ENCODE measurements around the gene AFF3.

AFF3 gene

GRCh38 chr2:100046961-100047947 lies 95.1 kb downstream of the AFF3 start:
- no peak for DNase-seq
- no peak overlapping the region for H3K4me3 ChIP-seq (ENCODE audit: insufficient read depth, low read depth, low read length, poor library complexity, severe bottlenecking)
- no peaks in the 10 kb centered on the region for H3K4me1 ChIP-seq (ENCODE audit: control insufficient read depth, insufficient read depth, low read length, poor library complexity, severe bottlenecking)
- H3K27me3 ChIP-seq (replicated peaks; ENCODE audit: control insufficient read depth, insufficient read depth, low read length, poor library complexity, severe bottlenecking), result no peaks in the 10 kb centered on the region
- H3K27ac ChIP-seq (ENCODE audit: insufficient read depth, low read length, poor library complexity, severe bottlenecking), result no peak overlapping the region
- no peaks in the 10 kb centered on the region for H3K36me3 ChIP-seq (ENCODE audit: control insufficient read depth, insufficient read depth, low read length)
- no peaks in the 10 kb centered on the region for H3K9me3 ChIP-seq (ENCODE audit: control insufficient read depth, low read length)

- Histone ChIP-seq H3K4me1 (ENCODE audit: control insufficient read depth, insufficient read depth, low read length, poor library complexity, severe bottlenecking) (no peaks in the 10 kb centered on the region), H3K27me3 (replicated peaks; ENCODE audit: control insufficient read depth, insufficient read depth, low read length, poor library complexity, severe bottlenecking) (no peaks in the 10 kb centered on the region), H3K9me3 (ENCODE audit: control insufficient read depth, low read length) (no peaks in the 10 kb centered on the region), H3K4me3 (ENCODE audit: insufficient read depth, low read depth, low read length, poor library complexity, severe bottlenecking) (no peak overlapping the region), H3K27ac (ENCODE audit: insufficient read depth, low read length, poor library complexity, severe bottlenecking) (no peak overlapping the region), H3K36me3 (ENCODE audit: control insufficient read depth, insufficient read depth, low read length) (no peaks in the 10 kb centered on the region)
- DNase-seq, result no peak
These were observed 97.4 kb downstream of the AFF3 start for GRCh38 chr2:100045000-100045399.

- H3K27ac ChIP-seq (ENCODE audit: insufficient read depth, low read length, poor library complexity, severe bottlenecking), result no peak overlapping the region
- H3K4me3 ChIP-seq (ENCODE audit: insufficient read depth, low read depth, low read length, poor library complexity, severe bottlenecking), result no peak overlapping the region
- H3K9me3 ChIP-seq (ENCODE audit: control insufficient read depth, low read length), result no peaks in the 10 kb centered on the region
- no peaks in the 10 kb centered on the region for H3K36me3 ChIP-seq (ENCODE audit: control insufficient read depth, insufficient read depth, low read length)
- DNase-seq, result no peak
- H3K27me3 ChIP-seq (replicated peaks; ENCODE audit: control insufficient read depth, insufficient read depth, low read length, poor library complexity, severe bottlenecking), result no peaks in the 10 kb centered on the region
- H3K4me1 ChIP-seq (ENCODE audit: control insufficient read depth, insufficient read depth, low read length, poor library complexity, severe bottlenecking), result no peaks in the 10 kb centered on the region
These were observed 98.5 kb downstream of the AFF3 start for GRCh38 chr2:100043891-100044255.

DNA sequence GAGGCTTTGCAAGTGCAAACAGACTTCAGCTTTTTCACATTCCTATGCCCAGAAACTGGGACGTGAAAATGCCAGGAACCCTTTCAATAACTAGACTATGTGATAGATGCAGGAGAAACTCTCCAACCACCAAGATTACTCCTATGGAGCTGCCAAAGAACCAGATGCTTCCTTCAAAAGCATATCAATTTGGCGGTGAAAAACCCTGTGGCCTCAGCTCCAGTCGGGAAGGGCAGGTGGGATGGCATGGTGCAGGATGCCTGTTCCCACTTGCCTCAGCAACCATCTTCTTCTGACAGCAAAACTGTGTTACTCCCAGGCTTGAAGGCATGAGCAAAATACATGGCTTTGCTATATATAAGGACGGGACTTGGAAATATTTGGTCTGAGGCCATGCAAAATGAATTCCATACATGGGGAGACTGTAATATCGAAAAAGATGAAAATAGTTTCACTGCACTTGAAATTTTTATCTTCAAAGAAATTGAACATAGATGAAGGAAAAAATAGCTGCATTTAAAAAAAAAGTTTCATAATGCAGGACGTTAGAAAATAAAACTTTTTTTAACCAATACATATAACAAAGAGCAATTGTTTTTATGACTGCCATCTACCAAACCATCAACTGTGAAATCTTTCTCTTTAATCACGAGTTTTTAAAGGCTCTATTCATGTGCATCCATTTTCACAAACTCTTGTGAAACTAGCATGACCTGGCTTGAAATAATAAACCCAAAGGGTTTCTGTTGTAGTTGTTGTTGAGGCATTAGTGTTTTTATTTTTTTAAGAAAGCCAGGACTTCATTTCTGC lies 99.1 kb downstream of the AFF3 start:
- DNase-seq, result no peak
- no peaks in the 10 kb centered on the region for H3K4me1 ChIP-seq (ENCODE audit: control insufficient read depth, insufficient read depth, low read length, poor library complexity, severe bottlenecking)
- no peaks in the 10 kb centered on the region for H3K27me3 ChIP-seq (replicated peaks; ENCODE audit: control insufficient read depth, insufficient read depth, low read length, poor library complexity, severe bottlenecking)
- no peak overlapping the region for H3K27ac ChIP-seq (ENCODE audit: insufficient read depth, low read length, poor library complexity, severe bottlenecking)
- no peaks in the 10 kb centered on the region for H3K36me3 ChIP-seq (ENCODE audit: control insufficient read depth, insufficient read depth, low read length)
- no peak overlapping the region for H3K4me3 ChIP-seq (ENCODE audit: insufficient read depth, low read depth, low read length, poor library complexity, severe bottlenecking)
- H3K9me3 ChIP-seq (ENCODE audit: control insufficient read depth, low read length), result no peaks in the 10 kb centered on the region

DNA sequence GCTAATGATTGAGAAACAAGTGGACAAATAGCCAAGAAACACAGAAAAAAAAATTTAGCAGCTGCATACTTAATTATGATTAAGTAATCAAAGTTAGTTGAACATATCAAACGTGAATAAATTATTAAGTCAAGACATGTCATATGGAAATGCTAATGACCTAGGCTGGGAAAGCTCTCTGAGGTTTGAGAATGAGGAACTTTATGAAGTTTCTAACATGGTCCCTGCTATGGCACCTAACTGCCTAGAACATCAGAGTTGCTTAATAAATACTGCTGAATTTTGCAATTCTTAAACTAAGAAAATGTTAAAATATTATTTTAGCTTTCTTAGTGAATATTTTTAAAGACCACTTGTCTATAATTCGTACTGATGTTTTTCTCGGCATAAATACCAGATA lies 99.8 kb downstream of the AFF3 start:
- no peaks in the 10 kb centered on the region for H3K27me3 ChIP-seq (replicated peaks; ENCODE audit: control insufficient read depth, insufficient read depth, low read length, poor library complexity, severe bottlenecking)
- DNase-seq, result no peak
- H3K4me3 ChIP-seq (ENCODE audit: insufficient read depth, low read depth, low read length, poor library complexity, severe bottlenecking), result no peak overlapping the region

DNA sequence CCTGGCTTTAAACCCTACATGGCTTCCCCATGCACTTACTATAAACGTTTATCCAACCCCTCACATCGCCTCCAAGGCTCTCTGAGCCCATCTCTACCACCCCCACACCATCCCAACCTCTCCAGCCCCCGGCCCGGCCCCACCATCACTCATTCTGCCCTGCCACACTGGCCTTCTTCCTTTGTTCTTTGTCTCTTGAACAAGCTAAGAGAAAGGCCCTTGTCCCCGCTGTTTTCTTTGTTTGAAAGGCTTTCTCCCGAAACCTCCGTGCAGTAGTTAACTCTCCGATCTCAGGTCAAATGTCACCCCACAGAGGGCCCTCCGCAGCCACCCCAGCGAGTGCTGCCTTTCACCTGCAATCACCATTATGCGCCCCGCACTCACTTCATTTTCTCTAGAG lies 100.4 kb downstream of the AFF3 start:
- Histone ChIP-seq H3K27me3 (replicated peaks; ENCODE audit: control insufficient read depth, insufficient read depth, low read length, poor library complexity, severe bottlenecking) (no peaks in the 10 kb centered on the region), H3K36me3 (ENCODE audit: control insufficient read depth, insufficient read depth, low read length) (no peaks in the 10 kb centered on the region), H3K9me3 (ENCODE audit: control insufficient read depth, low read length) (no peaks in the 10 kb centered on the region), H3K4me3 (ENCODE audit: insufficient read depth, low read depth, low read length, poor library complexity, severe bottlenecking) (no peak overlapping the region), H3K27ac (ENCODE audit: insufficient read depth, low read length, poor library complexity, severe bottlenecking) (no peak overlapping the region), H3K4me1 (ENCODE audit: control insufficient read depth, insufficient read depth, low read length, poor library complexity, severe bottlenecking) (no peaks in the 10 kb centered on the region)
- DNase-seq, result no peak

More for the DNA sequence above, 99.8 kb downstream of the AFF3 start:
- Histone ChIP-seq H3K4me1 (ENCODE audit: control insufficient read depth, insufficient read depth, low read length, poor library complexity, severe bottlenecking) (no peaks in the 10 kb centered on the region), H3K36me3 (ENCODE audit: control insufficient read depth, insufficient read depth, low read length) (no peaks in the 10 kb centered on the region), H3K27ac (ENCODE audit: insufficient read depth, low read length, poor library complexity, severe bottlenecking) (no peak overlapping the region), H3K9me3 (ENCODE audit: control insufficient read depth, low read length) (no peaks in the 10 kb centered on the region)

DNA sequence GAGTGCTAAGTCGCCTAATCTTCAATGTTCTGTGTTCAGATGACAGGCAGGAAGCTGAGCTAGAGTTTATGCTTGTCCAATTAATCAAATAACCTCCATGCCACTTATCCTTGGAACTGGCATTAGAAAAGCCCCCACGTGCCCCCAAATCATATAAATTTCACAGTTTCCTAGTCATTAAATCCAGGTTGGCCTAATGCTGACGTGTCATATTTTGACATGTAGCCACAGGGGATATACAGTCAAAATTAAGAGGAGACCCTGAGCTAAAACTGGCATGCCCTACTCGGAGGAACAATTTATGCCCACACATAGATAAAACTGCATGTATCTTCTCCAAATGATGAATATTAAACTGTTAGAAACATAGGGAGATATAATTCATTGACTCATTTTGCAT lies 101.0 kb downstream of the AFF3 start:
- H3K9me3 ChIP-seq (ENCODE audit: control insufficient read depth, low read length), result no peaks in the 10 kb centered on the region
- no peaks in the 10 kb centered on the region for H3K27me3 ChIP-seq (replicated peaks; ENCODE audit: control insufficient read depth, insufficient read depth, low read length, poor library complexity, severe bottlenecking)
- no peak overlapping the region for H3K27ac ChIP-seq (ENCODE audit: insufficient read depth, low read length, poor library complexity, severe bottlenecking)
- H3K4me3 ChIP-seq (ENCODE audit: insufficient read depth, low read depth, low read length, poor library complexity, severe bottlenecking), result no peak overlapping the region
- no peaks in the 10 kb centered on the region for H3K36me3 ChIP-seq (ENCODE audit: control insufficient read depth, insufficient read depth, low read length)
- no peaks in the 10 kb centered on the region for H3K4me1 ChIP-seq (ENCODE audit: control insufficient read depth, insufficient read depth, low read length, poor library complexity, severe bottlenecking)
- DNase-seq, result no peak

- Histone ChIP-seq H3K27ac (ENCODE audit: insufficient read depth, low read length, poor library complexity, severe bottlenecking) (no peak overlapping the region), H3K9me3 (ENCODE audit: control insufficient read depth, low read length) (no peaks in the 10 kb centered on the region), H3K4me3 (ENCODE audit: insufficient read depth, low read depth, low read length, poor library complexity, severe bottlenecking) (no peak overlapping the region), H3K27me3 (replicated peaks; ENCODE audit: control insufficient read depth, insufficient read depth, low read length, poor library complexity, severe bottlenecking) (no peaks in the 10 kb centered on the region), H3K4me1 (ENCODE audit: control insufficient read depth, insufficient read depth, low read length, poor library complexity, severe bottlenecking) (no peaks in the 10 kb centered on the region), H3K36me3 (ENCODE audit: control insufficient read depth, insufficient read depth, low read length) (no peaks in the 10 kb centered on the region)
- no peak for DNase-seq
These were observed 101.5 kb downstream of the AFF3 start for GRCh38 chr2:100040906-100041305.

GRCh38 chr2:100039291-100039980 lies 103.0 kb downstream of the AFF3 start:
- Histone ChIP-seq H3K4me1 (ENCODE audit: control insufficient read depth, insufficient read depth, low read length, poor library complexity, severe bottlenecking) (no peaks in the 10 kb centered on the region), H3K9me3 (ENCODE audit: control insufficient read depth, low read length) (no peaks in the 10 kb centered on the region), H3K27ac (ENCODE audit: insufficient read depth, low read length, poor library complexity, severe bottlenecking) (no peak overlapping the region), H3K4me3 (ENCODE audit: insufficient read depth, low read depth, low read length, poor library complexity, severe bottlenecking) (no peak overlapping the region), H3K36me3 (ENCODE audit: control insufficient read depth, insufficient read depth, low read length) (no peaks in the 10 kb centered on the region), H3K27me3 (replicated peaks; ENCODE audit: control insufficient read depth, insufficient read depth, low read length, poor library complexity, severe bottlenecking) (no peaks in the 10 kb centered on the region)
- no peak for DNase-seq

Measured in effector memory CD4-positive, alpha-beta T cell (primary cell).